ENCODE data around the gene GJA9.

The GJA9 gene

DNA sequence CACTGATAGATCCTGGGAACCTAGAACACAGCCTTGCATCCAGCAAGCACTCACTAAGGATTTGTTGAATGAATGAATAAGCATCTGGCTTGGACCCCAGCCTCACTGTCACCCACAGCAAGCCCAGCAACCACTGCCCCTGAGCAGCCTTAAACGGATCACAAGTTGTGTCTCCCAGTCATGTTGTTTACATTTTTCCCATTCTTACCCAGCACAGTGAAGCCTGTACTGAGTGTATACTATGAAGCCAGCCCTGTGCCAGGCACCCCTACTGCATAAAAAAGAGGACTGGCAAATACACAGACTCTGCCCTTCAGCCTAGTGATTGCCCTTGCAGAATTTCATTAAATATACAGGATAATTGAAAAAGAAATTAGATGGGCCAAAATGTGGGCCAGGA, 52.0 kb downstream of the GJA9 start:
- no peak for ATAC-seq

GRCh38 chr1:38827318-38827717, 54.1 kb downstream of the GJA9 start:
- no peak for ATAC-seq

- no peak for ATAC-seq
Observed at GRCh38 chr1:38826886-38827285, 54.5 kb downstream of the GJA9 start.

GRCh38 chr1:38826262-38826661, 55.1 kb downstream of the GJA9 start:
- ATAC-seq = no peak
